ENCODE results near the gene MOSMO. TPM values are rescaled to one million over a fixed set of nuclear protein-coding genes. Genes with fewer than 3 reads are reported as not detected.
A peak's percentile ranks its signal among the peaks of the same experiment; 100 is the strongest.

The MOSMO gene
- total and polyA plus RNA-seq, 9 of the 15 experiments (the other 6 are each of a cell fraction or from before 2014, with no cell fraction given) = 1.9 to 13.3 (median 7.7) TPM

- ATAC-seq (peak; percentile 86), DNase-seq (ENCODE audit: extremely low read depth in 1 of 4, low spot score in 3 of 4) (peak; percentile 68 to 74 (median 69)), FAIRE-seq (peak; percentile 90)
- Histone ChIP-seq H2AFZ (ENCODE audit: low read depth, low read length) (no peak overlapping the region), H3K79me2 (ENCODE audit: control insufficient read depth, insufficient read depth, low read length) (no peaks in the 10 kb centered on the region), H3K27me3 (ENCODE audit: control insufficient read depth in 2 of 2, insufficient read depth in 2 of 2, low read length in 2 of 2) (no peaks in the 10 kb centered on the region), H3K4me3 (no peak overlapping the region), H3K36me3 (ENCODE audit: control insufficient read depth, insufficient read depth, low read length) (no peaks in the 10 kb centered on the region), H3K9me1 (ENCODE audit: control insufficient read depth, insufficient read depth, low read length) (no peaks in the 10 kb centered on the region), H3K4me1 (replicated peaks in 1 of 2; ENCODE audit: control insufficient read depth in 2 of 2, insufficient read depth in 2 of 2, low read length in 2 of 2) (no peaks in the 10 kb centered on the region), H3K27ac (ENCODE audit: extremely low read depth, low read depth, low read length) (no peak overlapping the region), H3K9me3 (replicated peaks; ENCODE audit: control insufficient read depth, insufficient read depth, low read depth, low read length) (no peaks in the 10 kb centered on the region), H3K4me2 (ENCODE audit: insufficient read depth, low read length) (no peak overlapping the region), H4K20me1 (replicated peaks; ENCODE audit: control insufficient read depth, insufficient read depth, low read length) (no peaks in the 10 kb centered on the region), H3K9ac (ENCODE audit: insufficient read depth in 1 of 2, low read depth in 2 of 2, low read length in 2 of 2) (no peak overlapping the region)
- no TSS peak for BruUV-seq (replicated peaks)
- WGBS (ENCODE audit: insufficient coverage, low coverage, missing lambda C conversion rate) = 26% methylated on average over 8 of the region's 8 CpGs
- POLR2A ChIA-PET = interaction anchor here (0.6 to 1.7 kb wide), 11 partner anchors 13 to 1719 kb away, joined by 3 to 9 read pairs (median 3); partner anchors contain the start of genes PDZD9 and UQCRC2
- intact Hi-C loops (cut with micrococcal nuclease) = loop anchor here (1.0 to 5.0 kb wide), 3 partner anchors 23 to 126 kb away; partner anchors contain the start of genes PDZD9 and UQCRC2
- in situ Hi-C loops (cut with MboI) = no loop called here
- CTCF ChIA-PET (ENCODE audit: low intra/inter-chr PET ratio) = interaction anchor here (0.7 to 3.2 kb wide), 4 partner anchors 15 to 127 kb away, joined by 3 to 38 read pairs (median 5); partner anchors contain the start of genes MOSMO and PDZD9
- TF ChIP-seq, protein P1, sequence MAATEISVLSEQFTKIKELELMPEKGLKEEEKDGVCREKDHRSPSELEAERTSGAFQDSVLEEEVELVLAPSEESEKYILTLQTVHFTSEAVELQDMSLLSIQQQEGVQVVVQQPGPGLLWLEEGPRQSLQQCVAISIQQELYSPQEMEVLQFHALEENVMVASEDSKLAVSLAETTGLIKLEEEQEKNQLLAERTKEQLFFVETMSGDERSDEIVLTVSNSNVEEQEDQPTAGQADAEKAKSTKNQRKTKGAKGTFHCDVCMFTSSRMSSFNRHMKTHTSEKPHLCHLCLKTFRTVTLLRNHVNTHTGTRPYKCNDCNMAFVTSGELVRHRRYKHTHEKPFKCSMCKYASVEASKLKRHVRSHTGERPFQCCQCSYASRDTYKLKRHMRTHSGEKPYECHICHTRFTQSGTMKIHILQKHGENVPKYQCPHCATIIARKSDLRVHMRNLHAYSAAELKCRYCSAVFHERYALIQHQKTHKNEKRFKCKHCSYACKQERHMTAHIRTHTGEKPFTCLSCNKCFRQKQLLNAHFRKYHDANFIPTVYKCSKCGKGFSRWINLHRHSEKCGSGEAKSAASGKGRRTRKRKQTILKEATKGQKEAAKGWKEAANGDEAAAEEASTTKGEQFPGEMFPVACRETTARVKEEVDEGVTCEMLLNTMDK (IDR thresholded peaks at IDR 0.05; ENCODE audit: borderline replicate concordance, insufficient read depth, low read depth, low read length, poor library complexity, severe bottlenecking) = peak; percentile 29
- TF ChIP-seq ZNF197 (CRISPR knock-in tag; IDR thresholded peaks at IDR 0.05; ENCODE audit: low read depth) (no peak), ASH1L (IDR thresholded peaks at IDR 0.05; ENCODE audit: borderline replicate concordance, low read depth, partially characterized antibody) (no peak), XRCC5 (IDR thresholded peaks at IDR 0.05; ENCODE audit: low read depth, low read length) (0 out of 2 replicates have a peak, but pooled peaks have one; percentile 53), SMC3 (conservative IDR thresholded peaks at IDR 0.05; ENCODE audit: insufficient read depth, low read depth, low read length) (peak; percentile 72), ZNF583 (CRISPR knock-in tag; IDR thresholded peaks at IDR 0.05) (0 out of 2 replicates have a peak, but pooled peaks have one; percentile 21), SOX6 (IDR thresholded peaks at IDR 0.05) (peak; percentile 13; the same call in 1 of the 2 replicates), KAT7 (CRISPR knock-in tag; IDR thresholded peaks at IDR 0.05; ENCODE audit: borderline replicate concordance) (0 out of 2 replicates have a peak, but pooled peaks have one; percentile 24), RAD21 (CRISPR knock-in tag; conservative IDR thresholded peaks at IDR 0.05 in 1 of 2, IDR thresholded peaks at IDR 0.05 in 1 of 2) (peak; percentile 83 to 88), ESRRB (CRISPR knock-in tag; IDR thresholded peaks at IDR 0.05; ENCODE audit: borderline replicate concordance) (no peak), PCBP1 (IDR thresholded peaks at IDR 0.05; ENCODE audit: low read depth, low read length, poor library complexity, severe bottlenecking) (no peak)
- TF ChIP-seq, protein P2, sequence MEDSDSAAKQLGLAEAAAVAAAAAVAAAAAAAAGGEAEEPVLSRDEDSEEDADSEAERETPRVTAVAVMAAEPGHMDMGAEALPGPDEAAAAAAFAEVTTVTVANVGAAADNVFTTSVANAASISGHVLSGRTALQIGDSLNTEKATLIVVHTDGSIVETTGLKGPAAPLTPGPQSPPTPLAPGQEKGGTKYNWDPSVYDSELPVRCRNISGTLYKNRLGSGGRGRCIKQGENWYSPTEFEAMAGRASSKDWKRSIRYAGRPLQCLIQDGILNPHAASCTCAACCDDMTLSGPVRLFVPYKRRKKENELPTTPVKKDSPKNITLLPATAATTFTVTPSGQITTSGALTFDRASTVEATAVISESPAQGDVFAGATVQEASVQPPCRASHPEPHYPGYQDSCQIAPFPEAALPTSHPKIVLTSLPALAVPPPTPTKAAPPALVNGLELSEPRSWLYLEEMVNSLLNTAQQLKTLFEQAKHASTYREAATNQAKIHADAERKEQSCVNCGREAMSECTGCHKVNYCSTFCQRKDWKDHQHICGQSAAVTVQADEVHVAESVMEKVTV (CRISPR knock-in tag; IDR thresholded peaks at IDR 0.05) = peak; percentile 66
- TF ChIP-seq, protein P3, sequence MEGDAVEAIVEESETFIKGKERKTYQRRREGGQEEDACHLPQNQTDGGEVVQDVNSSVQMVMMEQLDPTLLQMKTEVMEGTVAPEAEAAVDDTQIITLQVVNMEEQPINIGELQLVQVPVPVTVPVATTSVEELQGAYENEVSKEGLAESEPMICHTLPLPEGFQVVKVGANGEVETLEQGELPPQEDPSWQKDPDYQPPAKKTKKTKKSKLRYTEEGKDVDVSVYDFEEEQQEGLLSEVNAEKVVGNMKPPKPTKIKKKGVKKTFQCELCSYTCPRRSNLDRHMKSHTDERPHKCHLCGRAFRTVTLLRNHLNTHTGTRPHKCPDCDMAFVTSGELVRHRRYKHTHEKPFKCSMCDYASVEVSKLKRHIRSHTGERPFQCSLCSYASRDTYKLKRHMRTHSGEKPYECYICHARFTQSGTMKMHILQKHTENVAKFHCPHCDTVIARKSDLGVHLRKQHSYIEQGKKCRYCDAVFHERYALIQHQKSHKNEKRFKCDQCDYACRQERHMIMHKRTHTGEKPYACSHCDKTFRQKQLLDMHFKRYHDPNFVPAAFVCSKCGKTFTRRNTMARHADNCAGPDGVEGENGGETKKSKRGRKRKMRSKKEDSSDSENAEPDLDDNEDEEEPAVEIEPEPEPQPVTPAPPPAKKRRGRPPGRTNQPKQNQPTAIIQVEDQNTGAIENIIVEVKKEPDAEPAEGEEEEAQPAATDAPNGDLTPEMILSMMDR (IDR thresholded peaks at IDR 0.05 in 2 of 3, conservative IDR thresholded peaks at IDR 0.05 in 1 of 3; ENCODE audit: insufficient read depth in 2 of 3, low read depth in 1 of 3, low read length in 3 of 3) = peak; percentile 76 to 88 (median 85)
Observed at GRCh38 chr16:22077700-22078313, 69.9 kb downstream of the MOSMO start.
